K562 (cell line): Measurements from ENCODE around the gene POGLUT2. TPM values are rescaled to one million over a fixed set of nuclear protein-coding genes. Genes with fewer than 3 reads are reported as not detected.

Experiments
- ADNP ChIP-seq: fragments of 200-800 bp; sonication (Bioruptor generic); IDR thresholded peaks from 2 replicates; pipeline ENCODE4 v1.6.1; 2016; ENCODE audit warnings: missing genetic modification characterization, missing compliant biosample characterization
- ARHGAP35 ChIP-seq: fragments of 450-650 bp; IDR thresholded peaks from 2 replicates; pipeline ENCODE4 v1.6.1; 2018; ENCODE audit not compliant: partially characterized antibody
- CCNT2 ChIP-seq: IDR thresholded peaks from 2 replicates; pipeline ENCODE4 v1.6.1; 2011; ENCODE audit warnings: borderline replicate concordance, low read depth, mild to moderate bottlenecking, moderate library complexity, mixed read lengths, low read length; ENCODE audit not compliant: insufficient read length; ENCODE audit errors: extremely low read depth
- DMBX1 ChIP-seq: fragments of 250-450 bp; sonication (Bioruptor Pico); IDR thresholded peaks from 2 replicates; pipeline ENCODE4 v1.8.0; 2022; ENCODE audit warnings: inconsistent platforms, mild to moderate bottlenecking, moderate library complexity, borderline replicate concordance
- EGR1 ChIP-seq: fragments of 450-650 bp; conservative IDR thresholded peaks from 2 replicates; pipeline ENCODE4 v1.6.1; 2017; ENCODE audit warnings: mild to moderate bottlenecking
- ESRRA ChIP-seq: fragments of 450-650 bp; IDR thresholded peaks from 2 replicates; pipeline ENCODE4 v1.6.1; 2014; ENCODE audit warnings: low read depth, mild to moderate bottlenecking, moderate library complexity, borderline replicate concordance
- GTF2E2 ChIP-seq: fragments of 200-800 bp; sonication (Bioruptor generic); IDR thresholded peaks from 2 replicates; pipeline ENCODE4 v1.6.1; 2016; ENCODE audit warnings: missing genetic modification characterization, missing compliant biosample characterization
- HCFC1 ChIP-seq: IDR thresholded peaks from 2 replicates; pipeline ENCODE4 v1.6.1; 2012; ENCODE audit warnings: low read depth, low read length, improper control_type of control experiment
- HDGF ChIP-seq: fragments of 450-650 bp; IDR thresholded peaks from 2 replicates; pipeline ENCODE4 v1.6.1; 2016
- KLF10 ChIP-seq: fragments of 250-450 bp; sonication (Bioruptor Pico); IDR thresholded peaks from 2 replicates; pipeline ENCODE4 v1.6.1; 2021; ENCODE audit warnings: matching md5 sums
- NFYB ChIP-seq: IDR thresholded peaks from 2 replicates; pipeline ENCODE4 v1.6.1; 2011; ENCODE audit warnings: mild to moderate bottlenecking, moderate library complexity; ENCODE audit not compliant: insufficient read length; ENCODE audit errors: extremely low read depth
- RFX7 ChIP-seq: fragments of 250-450 bp; sonication (Bioruptor Pico); IDR thresholded peaks from 2 replicates; pipeline ENCODE4 v1.5.1; 2021; ENCODE audit warnings: mild to moderate bottlenecking
- SAFB ChIP-seq: fragments of 200-400 bp; formaldehyde crosslinking; IDR thresholded peaks from 2 replicates; pipeline ENCODE4 v1.6.1; 2017; ENCODE audit warnings: low read depth, low read length, borderline replicate concordance
- ZC3H4 ChIP-seq: sonication (generic); formaldehyde crosslinking; IDR thresholded peaks from 2 replicates; pipeline ENCODE4 v1.9.0; 2021; ENCODE audit warnings: missing genetic modification reagents, borderline replicate concordance
- ZEB2 ChIP-seq: fragments of 450-650 bp; IDR thresholded peaks from 2 replicates; pipeline ENCODE4 v1.6.1; 2016
- polyA plus RNA-seq, 8 experiments: library from polyadenylated mRNA; depleted of rRNA in 4 of 8; stranded (reverse) in 5 of 8; unstranded in 3 of 8; fragments of >200 nt; fragmentation: Nextera tagmentation in 2 of 8; fragmentation: Illumina TruSeq in 1 of 8; extraction: Ambion mirVana in 2 of 8; extraction: Trizol in 1 of 8; gene quantifications; 2 replicates each; pipeline versions ENCODE4 v1.2.1 to v1.2.3, GENCODE V29; 2011 to 2014; ENCODE audit warnings: inconsistent platforms in 1 of 8, missing spikeins in 1 of 8
- total RNA-seq, 7 experiments: library from RNA; depleted of rRNA in 6 of 7; stranded (reverse); fragments of >200 nt in 6 of 7; fragmentation: Illumina TruSeq in 2 of 7; extraction: Trizol in 2 of 7; gene quantifications; 2 replicates each; pipeline versions ENCODE4 v1.2.1 to v1.2.3, GENCODE V29; 2011 to 2021; ENCODE audit warnings: low replicate concordance in 1 of 7
- TF ChIP-seq, protein P1 (sequence below): fragments of 250-450 bp; sonication (Bioruptor Pico); IDR thresholded peaks from 2 replicates; pipeline ENCODE4 v1.4.0; 2020; ENCODE audit warnings: mild to moderate bottlenecking
- TF ChIP-seq, protein P2 (sequence below): fragments of 250-450 bp; sonication (Bioruptor Pico); IDR thresholded peaks from 2 replicates; pipeline ENCODE4 v1.4.0; 2020; ENCODE audit warnings: mild to moderate bottlenecking, moderate library complexity
- TF ChIP-seq, protein P3 (sequence below): IDR thresholded peaks from 3 replicates; pipeline ENCODE4 v1.6.1; 2011; ENCODE audit warnings: borderline replicate concordance, mild to moderate bottlenecking; ENCODE audit not compliant: insufficient read length, insufficient read depth
- TF ChIP-seq, protein P4 (sequence below): conservative IDR thresholded peaks from 2 replicates; pipeline ENCODE4 v1.6.1; 2011; ENCODE audit warnings: low read depth, mild to moderate bottlenecking, low read length; ENCODE audit not compliant: control insufficient read depth

The POGLUT2 gene
- total and polyA plus RNA-seq, 9 of the 15 experiments (the other 6 are each of a cell fraction or from before 2014, with no cell fraction given) = 3.8 to 11.8 (median 10.8) TPM

- TF ChIP-seq, protein P1, sequence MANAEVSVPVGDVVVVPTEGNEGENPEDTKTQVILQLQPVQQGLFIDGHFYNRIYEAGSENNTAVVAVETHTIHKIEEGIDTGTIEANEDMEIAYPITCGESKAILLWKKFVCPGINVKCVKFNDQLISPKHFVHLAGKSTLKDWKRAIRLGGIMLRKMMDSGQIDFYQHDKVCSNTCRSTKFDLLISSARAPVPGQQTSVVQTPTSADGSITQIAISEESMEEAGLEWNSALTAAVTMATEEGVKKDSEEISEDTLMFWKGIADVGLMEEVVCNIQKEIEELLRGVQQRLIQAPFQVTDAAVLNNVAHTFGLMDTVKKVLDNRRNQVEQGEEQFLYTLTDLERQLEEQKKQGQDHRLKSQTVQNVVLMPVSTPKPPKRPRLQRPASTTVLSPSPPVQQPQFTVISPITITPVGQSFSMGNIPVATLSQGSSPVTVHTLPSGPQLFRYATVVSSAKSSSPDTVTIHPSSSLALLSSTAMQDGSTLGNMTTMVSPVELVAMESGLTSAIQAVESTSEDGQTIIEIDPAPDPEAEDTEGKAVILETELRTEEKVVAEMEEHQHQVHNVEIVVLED (CRISPR knock-in tag) = 0 out of 2 replicates have a peak, but pooled peaks have one; percentile 37
- TF ChIP-seq ADNP (tag) = no peak
- TF ChIP-seq DMBX1 (CRISPR knock-in tag) = no peak
- no peak for TF ChIP-seq SAFB
- no peak for TF ChIP-seq EGR1
- TF ChIP-seq, protein P2, sequence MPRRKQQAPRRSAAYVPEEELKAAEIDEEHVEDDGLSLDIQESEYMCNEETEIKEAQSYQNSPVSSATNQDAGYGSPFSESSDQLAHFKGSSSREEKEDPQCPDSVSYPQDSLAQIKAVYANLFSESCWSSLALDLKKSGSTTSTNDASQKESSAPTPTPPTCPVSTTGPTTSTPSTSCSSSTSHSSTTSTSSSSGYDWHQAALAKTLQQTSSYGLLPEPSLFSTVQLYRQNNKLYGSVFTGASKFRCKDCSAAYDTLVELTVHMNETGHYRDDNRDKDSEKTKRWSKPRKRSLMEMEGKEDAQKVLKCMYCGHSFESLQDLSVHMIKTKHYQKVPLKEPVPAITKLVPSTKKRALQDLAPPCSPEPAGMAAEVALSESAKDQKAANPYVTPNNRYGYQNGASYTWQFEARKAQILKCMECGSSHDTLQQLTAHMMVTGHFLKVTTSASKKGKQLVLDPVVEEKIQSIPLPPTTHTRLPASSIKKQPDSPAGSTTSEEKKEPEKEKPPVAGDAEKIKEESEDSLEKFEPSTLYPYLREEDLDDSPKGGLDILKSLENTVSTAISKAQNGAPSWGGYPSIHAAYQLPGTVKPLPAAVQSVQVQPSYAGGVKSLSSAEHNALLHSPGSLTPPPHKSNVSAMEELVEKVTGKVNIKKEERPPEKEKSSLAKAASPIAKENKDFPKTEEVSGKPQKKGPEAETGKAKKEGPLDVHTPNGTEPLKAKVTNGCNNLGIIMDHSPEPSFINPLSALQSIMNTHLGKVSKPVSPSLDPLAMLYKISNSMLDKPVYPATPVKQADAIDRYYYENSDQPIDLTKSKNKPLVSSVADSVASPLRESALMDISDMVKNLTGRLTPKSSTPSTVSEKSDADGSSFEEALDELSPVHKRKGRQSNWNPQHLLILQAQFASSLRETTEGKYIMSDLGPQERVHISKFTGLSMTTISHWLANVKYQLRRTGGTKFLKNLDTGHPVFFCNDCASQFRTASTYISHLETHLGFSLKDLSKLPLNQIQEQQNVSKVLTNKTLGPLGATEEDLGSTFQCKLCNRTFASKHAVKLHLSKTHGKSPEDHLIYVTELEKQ = no peak
- TF ChIP-seq ARHGAP35 = no peak
- no peak for TF ChIP-seq KLF10 (CRISPR knock-in tag)
- no peak for TF ChIP-seq ZC3H4 (CRISPR knock-in tag)
- TF ChIP-seq, protein P3, sequence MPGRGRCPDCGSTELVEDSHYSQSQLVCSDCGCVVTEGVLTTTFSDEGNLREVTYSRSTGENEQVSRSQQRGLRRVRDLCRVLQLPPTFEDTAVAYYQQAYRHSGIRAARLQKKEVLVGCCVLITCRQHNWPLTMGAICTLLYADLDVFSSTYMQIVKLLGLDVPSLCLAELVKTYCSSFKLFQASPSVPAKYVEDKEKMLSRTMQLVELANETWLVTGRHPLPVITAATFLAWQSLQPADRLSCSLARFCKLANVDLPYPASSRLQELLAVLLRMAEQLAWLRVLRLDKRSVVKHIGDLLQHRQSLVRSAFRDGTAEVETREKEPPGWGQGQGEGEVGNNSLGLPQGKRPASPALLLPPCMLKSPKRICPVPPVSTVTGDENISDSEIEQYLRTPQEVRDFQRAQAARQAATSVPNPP = no peak
- TF ChIP-seq CCNT2 = no peak
- peak; percentile 95 for TF ChIP-seq HCFC1
- no peak for TF ChIP-seq GTF2E2 (tag)
- TF ChIP-seq HDGF = no peak
- peak; percentile 76 for TF ChIP-seq ZEB2
- TF ChIP-seq, protein P4, sequence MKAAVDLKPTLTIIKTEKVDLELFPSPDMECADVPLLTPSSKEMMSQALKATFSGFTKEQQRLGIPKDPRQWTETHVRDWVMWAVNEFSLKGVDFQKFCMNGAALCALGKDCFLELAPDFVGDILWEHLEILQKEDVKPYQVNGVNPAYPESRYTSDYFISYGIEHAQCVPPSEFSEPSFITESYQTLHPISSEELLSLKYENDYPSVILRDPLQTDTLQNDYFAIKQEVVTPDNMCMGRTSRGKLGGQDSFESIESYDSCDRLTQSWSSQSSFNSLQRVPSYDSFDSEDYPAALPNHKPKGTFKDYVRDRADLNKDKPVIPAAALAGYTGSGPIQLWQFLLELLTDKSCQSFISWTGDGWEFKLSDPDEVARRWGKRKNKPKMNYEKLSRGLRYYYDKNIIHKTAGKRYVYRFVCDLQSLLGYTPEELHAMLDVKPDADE = peak; percentile 89; the same call in 1 of the 2 replicates
- no peak for TF ChIP-seq RFX7 (CRISPR knock-in tag)
- no peak for TF ChIP-seq ESRRA
- peak; percentile 92 for TF ChIP-seq NFYB
Observed at GRCh38 chr13:102798581-102799425, at the start of gene POGLUT2, which contains the start of gene BIVM (continued).
